H1 (cell line): ENCODE data around the gene IL19. TPM values are rescaled to one million over a fixed set of nuclear protein-coding genes. Genes with fewer than 3 reads are reported as not detected.

Experiments used
- CTCF ChIA-PET: fragments of 300-600 bp; sonication (Branson Sonifier 250); formaldehyde crosslinking; loops from one replicate; lab custom pipeline; 2021; ENCODE audit not compliant: partially characterized antibody; lab: Charles Lee
- POLR2A ChIA-PET: fragments of 300-600 bp; sonication (Branson Sonifier 250); formaldehyde crosslinking; loops from one replicate; lab custom pipeline; 2021; ENCODE audit warnings: inconsistent platforms; ENCODE audit not compliant: partially characterized antibody; lab: Charles Lee
- DNase-seq, 2 experiments: peaks; one replicate each; pipeline versions ENCODE4 v3.0.0 to v3.0.0-alpha.2; 2010 to 2022; ENCODE audit warnings: low spot score in 2 of 2, low read depth in 1 of 2, mixed read lengths in 1 of 2
- FAIRE-seq: peaks from 2 replicates; lab custom pipeline; 2011; peaks lifted over from hg19 to GRCh38; lab: Jason Lieb, UNC
- H2AFZ ChIP-seq: 2 replicates; pipeline ENCODE4 v1.8.1; 2012; ENCODE audit warnings: low read length, inconsistent platforms
- H2AK5ac ChIP-seq: 2 replicates; pipeline ENCODE4 v1.6.1; 2013; ENCODE audit warnings: low read depth, low read length
- H2BK120ac ChIP-seq: replicated peaks from 2 replicates; pipeline ENCODE3; 2013; ENCODE audit warnings: low read depth, low read length, inconsistent platforms
- H2BK12ac ChIP-seq: 2 replicates; pipeline ENCODE4 v1.6.1; 2013; ENCODE audit warnings: low read depth, low read length
- H2BK15ac ChIP-seq: 2 replicates; pipeline ENCODE4 v1.6.1; 2013; ENCODE audit warnings: low read length
- H2BK20ac ChIP-seq: 2 replicates; pipeline ENCODE4 v1.6.1; 2013; ENCODE audit warnings: low read length
- H2BK5ac ChIP-seq: 2 replicates; pipeline ENCODE4 v1.6.1; 2013; ENCODE audit warnings: low read depth, low read length
- H3K14ac ChIP-seq: 2 replicates; pipeline ENCODE4 v1.6.1; 2013; ENCODE audit warnings: inconsistent platforms; ENCODE audit not compliant: insufficient read length
- H3K18ac ChIP-seq: 2 replicates; pipeline ENCODE4 v1.6.1; 2013; ENCODE audit warnings: low read length; ENCODE audit errors: extremely low read depth
- H3K23ac ChIP-seq: 2 replicates; pipeline ENCODE4 v1.6.1; 2013; ENCODE audit warnings: inconsistent platforms; ENCODE audit not compliant: insufficient read length
- H3K23me2 ChIP-seq: 2 replicates; pipeline ENCODE4 v1.6.1; 2013; ENCODE audit warnings: low read depth, low read length
- H3K27ac ChIP-seq: 2 replicates; pipeline ENCODE4 v1.6.1; 2011; ENCODE audit warnings: low read depth, low read length, inconsistent platforms
- H3K27me3 ChIP-seq, 4 experiments: replicated peaks in 1 of 4; 1 replicate in 1 of 4; 2 replicates in 3 of 4; pipeline versions ENCODE4 v1.6.1 to v1.8.1; 2011 to 2013; ENCODE audit warnings: low read length in 3 of 4, mild to moderate bottlenecking in 3 of 4, inconsistent platforms in 2 of 4, mixed read lengths in 2 of 4, moderate library complexity in 1 of 4; ENCODE audit not compliant: control insufficient read depth in 3 of 4, insufficient read depth in 3 of 4; ENCODE audit errors: extremely low read depth in 1 of 4
- H3K36me3 ChIP-seq, 4 experiments: 2 replicates each; pipeline versions ENCODE4 v1.6.1 to v1.8.1; 2011 to 2013; ENCODE audit warnings: mild to moderate bottlenecking in 4 of 4, low read length in 3 of 4, moderate library complexity in 2 of 4, control low read depth in 1 of 4, inconsistent platforms in 1 of 4; ENCODE audit not compliant: insufficient read depth in 4 of 4, control insufficient read depth in 2 of 4
- H3K4ac ChIP-seq: replicated peaks from 2 replicates; pipeline ENCODE3; 2013; ENCODE audit warnings: low read length, low read depth, mixed read lengths, inconsistent platforms; ENCODE audit not compliant: insufficient read length
- H3K4me1 ChIP-seq, 4 experiments: replicated peaks in 1 of 4; 1 replicate in 1 of 4; 2 replicates in 3 of 4; pipeline versions ENCODE4 v1.6.1 to v1.8.1; 2011 to 2013; ENCODE audit warnings: low read length in 3 of 4, inconsistent platforms in 2 of 4, mixed read lengths in 1 of 4; ENCODE audit not compliant: insufficient read depth in 4 of 4, control insufficient read depth in 3 of 4
- H3K4me2 ChIP-seq, 2 experiments: 2 replicates each; pipeline versions ENCODE4 v1.6.1 to v1.8.1; 2011 to 2013; ENCODE audit warnings: low read depth in 2 of 2, low read length in 2 of 2, control low read depth in 1 of 2, inconsistent platforms in 1 of 2, mild to moderate bottlenecking in 1 of 2; ENCODE audit not compliant: insufficient read depth in 1 of 2
- H3K4me3 ChIP-seq, 4 experiments: fragments of 200-600, 300-600 bp in 1 of 4; sonication (generic), shearing (Covaris generic), sonication (Bioruptor Twin) in 1 of 4; 2 replicates each; pipeline versions ENCODE4 v1.5.1 to v1.8.1; 2011 to 2016; ENCODE audit warnings: low read length in 4 of 4, low read depth in 3 of 4, control low read depth in 2 of 4, inconsistent platforms in 2 of 4, mild to moderate bottlenecking in 2 of 4, mixed read lengths in 1 of 4, moderate library complexity in 1 of 4; ENCODE audit not compliant: insufficient read depth in 2 of 4; ENCODE audit errors: extremely low read depth in 1 of 4
- H3K56ac ChIP-seq: replicated peaks from 2 replicates; pipeline ENCODE3; 2013; ENCODE audit warnings: low read depth, mild to moderate bottlenecking, mixed read lengths, low read length, inconsistent platforms; ENCODE audit not compliant: insufficient read length
- H3K79me1 ChIP-seq: 2 replicates; pipeline ENCODE4 v1.6.1; 2013; ENCODE audit warnings: low read depth, low read length, control low read depth
- H3K79me2 ChIP-seq, 2 experiments: 2 replicates each; pipeline versions ENCODE4 v1.6.1 to v1.8.1; 2012 to 2013; ENCODE audit warnings: low read length in 2 of 2, mild to moderate bottlenecking in 2 of 2, inconsistent platforms in 1 of 2; ENCODE audit not compliant: insufficient read depth in 2 of 2, control insufficient read depth in 1 of 2
- H3K9ac ChIP-seq, 4 experiments: replicated peaks in 1 of 4; 1 replicate in 1 of 4; 2 replicates in 3 of 4; pipeline versions ENCODE4 v1.6.1 to v1.8.1; 2011 to 2013; ENCODE audit warnings: low read depth in 3 of 4, low read length in 3 of 4, control low read depth in 2 of 4, mild to moderate bottlenecking in 2 of 4, moderate library complexity in 2 of 4, inconsistent platforms in 1 of 4; ENCODE audit errors: extremely low read depth in 1 of 4
- H3K9me3 ChIP-seq, 2 experiments: 2 replicates each; pipeline versions ENCODE4 v1.6.1 to v1.8.1; 2012 to 2013; ENCODE audit warnings: mild to moderate bottlenecking in 2 of 2, moderate library complexity in 2 of 2, control low read depth in 1 of 2, inconsistent platforms in 1 of 2, low read depth in 1 of 2, low read length in 1 of 2, mixed read lengths in 1 of 2; ENCODE audit not compliant: insufficient read depth in 2 of 2
- H4K20me1 ChIP-seq, 2 experiments: replicated peaks in 1 of 2; 2 replicates each; pipeline versions ENCODE3 to v1.8.1; 2011 to 2013; ENCODE audit warnings: inconsistent platforms in 2 of 2, low read length in 2 of 2, mild to moderate bottlenecking in 1 of 2; ENCODE audit not compliant: insufficient read depth in 2 of 2, control insufficient read depth in 1 of 2
- H4K5ac ChIP-seq: 2 replicates; pipeline ENCODE4 v1.6.1; 2013; ENCODE audit warnings: low read length, low read depth, mixed read lengths, inconsistent platforms; ENCODE audit not compliant: insufficient read length
- H4K8ac ChIP-seq: 2 replicates; pipeline ENCODE4 v1.8.0; 2013; ENCODE audit warnings: mild to moderate bottlenecking, moderate library complexity, low read length, inconsistent platforms; ENCODE audit not compliant: insufficient read depth; ENCODE audit errors: extremely low read depth
- H4K91ac ChIP-seq: replicated peaks from 2 replicates; pipeline ENCODE3; 2013; ENCODE audit warnings: low read length, mixed read lengths, inconsistent platforms; ENCODE audit not compliant: insufficient read length
- BCL11A ChIP-seq, 2 experiments: IDR thresholded peaks; one replicate each; pipeline ENCODE4 v1.6.1; 2011; ENCODE audit warnings: low read depth in 2 of 2, low read length in 2 of 2, mild to moderate bottlenecking in 2 of 2
- JUND ChIP-seq: IDR thresholded peaks from 2 replicates; pipeline ENCODE4 v1.6.1; 2011; ENCODE audit warnings: mild to moderate bottlenecking, improper control_type of control experiment, low read length
- WGBS, 2 experiments: shearing (Covaris generic) in 1 of 2; methylation state at CpG; one replicate each; pipeline versions ENCODE4 v1.1.6 to v1.1.7; 2013 to 2015; ENCODE audit warnings: low lambda C conversion rate in 2 of 2, mixed read lengths in 2 of 2, inconsistent platforms in 1 of 2, low coverage in 1 of 2, missing lambda C conversion rate in 1 of 2; ENCODE audit not compliant: insufficient replicate concordance in 2 of 2, insufficient coverage in 1 of 2, insufficient read length in 1 of 2; ENCODE audit errors: extremely low coverage in 1 of 2, missing lambda C conversion rate in 1 of 2; 5-methylcytosine and 5-hydroxymethylcytosine counted together
- polyA plus RNA-seq, 7 experiments: library from polyadenylated mRNA; depleted of rRNA in 3 of 7; stranded (reverse) in 5 of 7; unstranded in 2 of 7; fragments of >200 nt in 5 of 7; fragments of 200-250 nt in 2 of 7; gene quantifications; 1 replicate in 5 of 7; 2 replicates in 1 of 7; 4 replicates in 1 of 7; pipeline versions ENCODE4 v1.2.1 to v1.2.3, GENCODE V29; 2011 to 2013; ENCODE audit warnings: missing spikeins in 2 of 7, mixed read lengths in 2 of 7
- total RNA-seq: library from RNA; stranded (reverse); fragmentation: NEBNext Ultra II Directional; extraction: Animal tissue kit (Norgen Biotek cat#: 25700); gene quantifications from 2 replicates; pipeline ENCODE4 v1.2.1, GENCODE V29; 2021

IL19 gene
- total and polyA plus RNA-seq, 2 of the 8 experiments (the other 6 are each of a cell fraction or from before 2014, with no cell fraction given), result not detected

- DNase-seq, result no peak
- H3K23ac ChIP-seq, result no peak overlapping the region
- no peak overlapping the region for H2AK5ac ChIP-seq
- no peaks in the 10 kb centered on the region for H3K79me2 ChIP-seq
- H3K4me3 ChIP-seq, result no peak overlapping the region
- TF ChIP-seq JUND, result no peak
- no peak for TF ChIP-seq BCL11A (IDR thresholded peaks at IDR 0.05; ENCODE audit: low read depth in 2 of 2, low read length in 2 of 2)
- TF ChIP-seq, all 59 proteins: peak for 0
- Histone ChIP-seq H3K4ac (no peak overlapping the region), H3K27ac (no peak overlapping the region), H3K79me1 (no peaks in the 10 kb centered on the region), H3K9me3 (no peaks in the 10 kb centered on the region), H3K23me2 (no peaks in the 10 kb centered on the region), H3K56ac (no peak overlapping the region), H4K91ac (no peak overlapping the region), H4K20me1 (no peaks in the 10 kb centered on the region), H3K36me3 (no peaks in the 10 kb centered on the region), H4K5ac (no peak overlapping the region), H2BK20ac (no peak overlapping the region), H2BK12ac (no peak overlapping the region), H3K9ac (no peak overlapping the region), H2BK15ac (no peak overlapping the region), H2BK5ac (no peak overlapping the region), H3K4me1 (no peaks in the 10 kb centered on the region), H4K8ac (no peak overlapping the region), H3K27me3 (no peaks in the 10 kb centered on the region; a peak in 2 of 7 replicates), H3K4me2 (no peak overlapping the region), H3K18ac (no peak overlapping the region), H3K14ac (no peak overlapping the region), H2BK120ac (no peak overlapping the region), H2AFZ (no peak overlapping the region)
- 80% methylated on average over 11 of the region's 11 CpGs; no CpG with 5 or more reads in 1 of the 2 experiments for WGBS, 2 experiments
- CTCF ChIA-PET, result interaction anchor here (0.9 to 2.1 kb wide), 7 partner anchors 12 to 206 kb away, joined by 3 to 8 read pairs (median 5); no protein-coding TSS in a partner anchor
- POLR2A ChIA-PET, result no interaction called here
- no peak for FAIRE-seq
Measured at GRCh38 chr1:206790502-206791250, 20.1 kb downstream of the IL19 start.
